Endothelial cell of umbilical vein (primary cell): ENCODE measurements around the gene PCYT1B.

Experiments used
- EZH2 ChIP-seq: IDR thresholded peaks from 2 replicates; pipeline ENCODE4 v1.6.1; 2012; ENCODE audit warnings: borderline replicate concordance, low read depth, mild to moderate bottlenecking, moderate library complexity, low read length, inconsistent platforms; ENCODE audit not compliant: severe bottlenecking
- GATA2 ChIP-seq: IDR thresholded peaks from 2 replicates; pipeline ENCODE4 v1.7.0; 2011; ENCODE audit warnings: low read depth, mild to moderate bottlenecking, moderate library complexity, mixed read lengths, low read length; ENCODE audit not compliant: insufficient read length, insufficient read depth
- JUN ChIP-seq: IDR thresholded peaks from 2 replicates; pipeline ENCODE4 v1.6.1; 2011; ENCODE audit warnings: borderline replicate concordance, low read depth; ENCODE audit not compliant: insufficient read length, insufficient read depth
- POLR2A ChIP-seq: IDR thresholded peaks from 2 replicates; pipeline ENCODE4 v1.6.1; 2012; ENCODE audit warnings: low read depth, mild to moderate bottlenecking, control low read depth, low read length
- POLR2AphosphoS5 ChIP-seq: IDR thresholded peaks from 2 replicates; pipeline ENCODE4 v1.6.1; 2012; ENCODE audit warnings: low read depth, mild to moderate bottlenecking, control low read depth, low read length, moderate library complexity; ENCODE audit not compliant: insufficient read depth
- TF ChIP-seq, protein P1 (sequence below), 2 donors: IDR thresholded peaks; 1 replicate in 1 of 2; 2 replicates in 1 of 2; pipeline ENCODE4 v1.5.1; 2011; ENCODE audit warnings: low read length in 2 of 2, mild to moderate bottlenecking in 2 of 2, moderate library complexity in 2 of 2, control low read depth in 1 of 2, inconsistent platforms in 1 of 2, low read depth in 1 of 2; ENCODE audit not compliant: insufficient read depth in 1 of 2; ENCODE audit errors: extremely low read depth in 1 of 2
- TF ChIP-seq, protein P2 (sequence below): IDR thresholded peaks from 2 replicates; pipeline ENCODE4 v1.6.1; 2011; ENCODE audit not compliant: insufficient read depth, insufficient read length

DNA sequence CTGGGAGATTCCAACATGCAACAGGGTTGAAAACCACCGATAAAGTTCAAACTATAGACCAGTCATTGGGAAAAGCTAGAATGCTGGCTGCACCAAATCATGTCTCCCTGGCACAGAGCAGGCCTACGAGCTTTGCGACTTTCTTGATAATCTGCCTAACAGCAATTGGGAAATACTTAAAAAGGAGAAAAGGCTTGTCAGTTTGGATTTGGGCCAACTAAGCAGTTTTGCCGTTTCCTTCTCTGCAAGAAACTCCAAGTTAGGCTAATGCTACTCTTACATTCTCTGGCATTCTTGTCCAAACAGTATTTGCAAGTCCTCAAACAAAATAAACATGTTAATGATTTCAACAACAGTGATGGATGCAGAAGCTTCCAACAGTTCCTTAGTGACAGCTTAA, 94.1 kb downstream of the PCYT1B start:
- TF ChIP-seq, protein P1, sequence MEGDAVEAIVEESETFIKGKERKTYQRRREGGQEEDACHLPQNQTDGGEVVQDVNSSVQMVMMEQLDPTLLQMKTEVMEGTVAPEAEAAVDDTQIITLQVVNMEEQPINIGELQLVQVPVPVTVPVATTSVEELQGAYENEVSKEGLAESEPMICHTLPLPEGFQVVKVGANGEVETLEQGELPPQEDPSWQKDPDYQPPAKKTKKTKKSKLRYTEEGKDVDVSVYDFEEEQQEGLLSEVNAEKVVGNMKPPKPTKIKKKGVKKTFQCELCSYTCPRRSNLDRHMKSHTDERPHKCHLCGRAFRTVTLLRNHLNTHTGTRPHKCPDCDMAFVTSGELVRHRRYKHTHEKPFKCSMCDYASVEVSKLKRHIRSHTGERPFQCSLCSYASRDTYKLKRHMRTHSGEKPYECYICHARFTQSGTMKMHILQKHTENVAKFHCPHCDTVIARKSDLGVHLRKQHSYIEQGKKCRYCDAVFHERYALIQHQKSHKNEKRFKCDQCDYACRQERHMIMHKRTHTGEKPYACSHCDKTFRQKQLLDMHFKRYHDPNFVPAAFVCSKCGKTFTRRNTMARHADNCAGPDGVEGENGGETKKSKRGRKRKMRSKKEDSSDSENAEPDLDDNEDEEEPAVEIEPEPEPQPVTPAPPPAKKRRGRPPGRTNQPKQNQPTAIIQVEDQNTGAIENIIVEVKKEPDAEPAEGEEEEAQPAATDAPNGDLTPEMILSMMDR (IDR thresholded peaks at IDR 0.05; ENCODE audit: extremely low read depth in 1 of 2, insufficient read depth in 1 of 2, low read depth in 1 of 2, low read length in 2 of 2), result no peak
- TF ChIP-seq GATA2 (no peak), POLR2AphosphoS5 (no peak), JUN (no peak), POLR2A (no peak), EZH2 (no peak)
- TF ChIP-seq, protein P2, sequence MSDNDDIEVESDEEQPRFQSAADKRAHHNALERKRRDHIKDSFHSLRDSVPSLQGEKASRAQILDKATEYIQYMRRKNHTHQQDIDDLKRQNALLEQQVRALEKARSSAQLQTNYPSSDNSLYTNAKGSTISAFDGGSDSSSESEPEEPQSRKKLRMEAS, result no peak
